HG03196 (cell line): ENCODE data around the gene SIX4.
"Not testable (repeated sequence)": the region's sequence is repeated elsewhere in the genome, so short reads cannot be mapped to it uniquely, and the experiment has no call there.

Experiments
- ATAC-seq: cut with Tn5 transposase; IDR thresholded peaks from one replicate; pipeline ENCODE4 v1.9.1; 2021; ENCODE audit not compliant: unreplicated experiment

SIX4 gene

GRCh38 chr14:60723907-60724618, at the start of gene SIX4:
SIX4 (minus strand) TSS chr14:60724351; CDS start chr14:60724074, 277 bp downstream.
- peak; percentile 38 for ATAC-seq

- peak; percentile 62 for ATAC-seq
Observed at GRCh38 chr14:60773558-60773957, 49.4 kb upstream of the SIX4 start.

- no peak for ATAC-seq
Observed at GRCh38 chr14:60771117-60771516, 47.0 kb upstream of the SIX4 start.

- ATAC-seq, result no peak
Observed at GRCh38 chr14:60768602-60769001, 44.5 kb upstream of the SIX4 start.

- ATAC-seq, result no peak
Observed at GRCh38 chr14:60760644-60761364, 36.7 kb upstream of the SIX4 start.

- no peak for ATAC-seq
Observed at GRCh38 chr14:60760209-60760608, 36.1 kb upstream of the SIX4 start.

GRCh38 chr14:60758885-60759284, 34.7 kb upstream of the SIX4 start:
- ATAC-seq, result no peak

- ATAC-seq, result no peak
Observed at GRCh38 chr14:60757567-60758002, 33.4 kb upstream of the SIX4 start.

- no peak for ATAC-seq
Observed at GRCh38 chr14:60756847-60757246, 32.7 kb upstream of the SIX4 start.

GRCh38 chr14:60753264-60754119, 29.3 kb upstream of the SIX4 start:
- peak; percentile 95 for ATAC-seq

- no peak for ATAC-seq
Observed at GRCh38 chr14:60744566-60744965, 20.4 kb upstream of the SIX4 start.

GRCh38 chr14:60738843-60739508, 14.8 kb upstream of the SIX4 start:
- no peak for ATAC-seq

GRCh38 chr14:60736494-60736893, 12.3 kb upstream of the SIX4 start:
- no peak for ATAC-seq

- no peak for ATAC-seq
Observed at GRCh38 chr14:60735416-60735815, 11.3 kb upstream of the SIX4 start.

- peak; percentile 90 for ATAC-seq
Observed at GRCh38 chr14:60734465-60735242, 10.5 kb upstream of the SIX4 start, which contains the start of gene MNAT1. MNAT1 (plus strand) TSS chr14:60734761; CDS start chr14:60734863, 102 bp downstream.

- no peak for ATAC-seq
Observed at GRCh38 chr14:60732840-60733483, 8.8 kb upstream of the SIX4 start.

GRCh38 chr14:60731291-60731690, 7.1 kb upstream of the SIX4 start:
- ATAC-seq, result not testable (repeated sequence)

GRCh38 chr14:60723116-60723906, 840 bp downstream of the SIX4 start:
- no peak for ATAC-seq
